ENCODE data around the gene CATSPERB. TPM values are rescaled to one million over a fixed set of nuclear protein-coding genes. Genes with fewer than 3 reads are reported as not detected.

The CATSPERB gene
- total and polyA plus RNA-seq, 10 of the 15 experiments (the other 5 are each of a cell fraction or from before 2014, with no cell fraction given): not detected

DNA sequence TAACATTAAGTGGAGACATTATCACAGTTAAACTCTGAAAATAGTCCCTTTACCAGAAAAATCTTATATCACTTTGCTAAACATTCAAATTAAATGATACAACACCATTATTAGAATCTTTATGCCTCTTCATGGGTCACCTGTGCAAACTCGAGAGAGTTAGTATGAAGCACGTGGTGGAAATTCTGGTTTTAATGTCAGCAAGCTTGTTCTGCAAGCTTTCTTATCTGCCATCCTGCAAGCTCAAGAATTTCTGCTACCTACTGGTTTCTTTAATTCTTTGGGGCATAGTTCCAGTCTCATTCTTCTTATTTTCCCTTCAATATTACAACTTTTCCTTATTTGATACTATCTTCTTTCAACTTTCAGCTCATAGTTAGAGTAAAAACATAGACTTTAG, 868 bp downstream of the CATSPERB start (continued):
- TF ChIP-seq, protein P1, sequence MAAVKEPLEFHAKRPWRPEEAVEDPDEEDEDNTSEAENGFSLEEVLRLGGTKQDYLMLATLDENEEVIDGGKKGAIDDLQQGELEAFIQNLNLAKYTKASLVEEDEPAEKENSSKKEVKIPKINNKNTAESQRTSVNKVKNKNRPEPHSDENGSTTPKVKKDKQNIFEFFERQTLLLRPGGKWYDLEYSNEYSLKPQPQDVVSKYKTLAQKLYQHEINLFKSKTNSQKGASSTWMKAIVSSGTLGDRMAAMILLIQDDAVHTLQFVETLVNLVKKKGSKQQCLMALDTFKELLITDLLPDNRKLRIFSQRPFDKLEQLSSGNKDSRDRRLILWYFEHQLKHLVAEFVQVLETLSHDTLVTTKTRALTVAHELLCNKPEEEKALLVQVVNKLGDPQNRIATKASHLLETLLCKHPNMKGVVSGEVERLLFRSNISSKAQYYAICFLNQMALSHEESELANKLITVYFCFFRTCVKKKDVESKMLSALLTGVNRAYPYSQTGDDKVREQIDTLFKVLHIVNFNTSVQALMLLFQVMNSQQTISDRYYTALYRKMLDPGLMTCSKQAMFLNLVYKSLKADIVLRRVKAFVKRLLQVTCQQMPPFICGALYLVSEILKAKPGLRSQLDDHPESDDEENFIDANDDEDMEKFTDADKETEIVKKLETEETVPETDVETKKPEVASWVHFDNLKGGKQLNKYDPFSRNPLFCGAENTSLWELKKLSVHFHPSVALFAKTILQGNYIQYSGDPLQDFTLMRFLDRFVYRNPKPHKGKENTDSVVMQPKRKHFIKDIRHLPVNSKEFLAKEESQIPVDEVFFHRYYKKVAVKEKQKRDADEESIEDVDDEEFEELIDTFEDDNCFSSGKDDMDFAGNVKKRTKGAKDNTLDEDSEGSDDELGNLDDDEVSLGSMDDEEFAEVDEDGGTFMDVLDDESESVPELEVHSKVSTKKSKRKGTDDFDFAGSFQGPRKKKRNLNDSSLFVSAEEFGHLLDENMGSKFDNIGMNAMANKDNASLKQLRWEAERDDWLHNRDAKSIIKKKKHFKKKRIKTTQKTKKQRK (IDR thresholded peaks at IDR 0.05; ENCODE audit: low read depth, low read length): no peak
- TF ChIP-seq, protein P2, sequence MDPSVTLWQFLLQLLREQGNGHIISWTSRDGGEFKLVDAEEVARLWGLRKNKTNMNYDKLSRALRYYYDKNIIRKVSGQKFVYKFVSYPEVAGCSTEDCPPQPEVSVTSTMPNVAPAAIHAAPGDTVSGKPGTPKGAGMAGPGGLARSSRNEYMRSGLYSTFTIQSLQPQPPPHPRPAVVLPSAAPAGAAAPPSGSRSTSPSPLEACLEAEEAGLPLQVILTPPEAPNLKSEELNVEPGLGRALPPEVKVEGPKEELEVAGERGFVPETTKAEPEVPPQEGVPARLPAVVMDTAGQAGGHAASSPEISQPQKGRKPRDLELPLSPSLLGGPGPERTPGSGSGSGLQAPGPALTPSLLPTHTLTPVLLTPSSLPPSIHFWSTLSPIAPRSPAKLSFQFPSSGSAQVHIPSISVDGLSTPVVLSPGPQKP (IDR thresholded peaks at IDR 0.05; ENCODE audit: low read depth, low read length): no peak
- no peak for TF ChIP-seq RBBP5 (conservative IDR thresholded peaks at IDR 0.05)
- no peak for TF ChIP-seq RCOR1 (conservative IDR thresholded peaks at IDR 0.05; ENCODE audit: low read depth, low read length)

DNA sequence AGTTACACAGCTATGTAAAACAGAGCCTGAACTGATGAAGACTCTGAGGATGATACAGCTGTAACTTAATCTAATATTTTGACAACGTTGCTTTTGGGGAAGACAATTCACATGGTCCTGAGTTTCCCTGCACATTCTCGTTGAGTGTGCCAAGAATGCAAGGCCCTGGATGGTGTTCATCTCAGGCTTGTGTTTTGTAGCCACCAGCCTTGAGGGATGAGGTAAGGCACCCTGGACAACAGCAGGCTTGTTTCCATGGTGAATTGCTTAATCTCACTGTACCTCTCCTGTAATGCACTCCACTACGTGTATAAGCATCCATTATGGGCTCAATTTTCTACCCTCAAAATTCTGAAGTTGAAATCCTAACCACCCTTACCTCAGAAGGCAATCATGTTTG, 2.1 kb downstream of the CATSPERB start:
- ATAC-seq (no peak), FAIRE-seq (no peak), DNase-seq (ENCODE audit: low read depth, low spot score) (no peak)
- SMC1A ChIA-PET (ENCODE audit: uncharacterized antibody, unreplicated experiment): no interaction called here
- Histone ChIP-seq H3K36me3 (ENCODE audit: control insufficient read depth in 2 of 2, insufficient read depth in 2 of 2, low read length in 1 of 2) (no peaks in the 10 kb centered on the region), H3K4me3 (no peak overlapping the region), H3K9ac (ENCODE audit: control insufficient read depth, insufficient read depth, low read length) (no peak overlapping the region), H4K20me1 (ENCODE audit: control insufficient read depth, insufficient read depth) (no peaks in the 10 kb centered on the region), H3K4me2 (ENCODE audit: control insufficient read depth, insufficient read depth) (no peak overlapping the region), H2AFZ (ENCODE audit: control insufficient read depth, low read depth, low read length) (no peak overlapping the region), H3K4me1 (ENCODE audit: control insufficient read depth, insufficient read depth, low read length) (no peaks in the 10 kb centered on the region), H3K9me3 (replicated peaks; ENCODE audit: control insufficient read depth, insufficient read depth, low read length) (no peaks in the 10 kb centered on the region), H3K27me3 (replicated peaks in 1 of 2; ENCODE audit: control insufficient read depth in 2 of 2, insufficient read depth in 2 of 2, low read length in 1 of 2) (peaks cover 0 to 2% of the 10 kb centered on the region in 2 experiments; a peak in 3 of 4 replicates), H3K79me2 (ENCODE audit: control insufficient read depth, insufficient read depth, low read length) (no peaks in the 10 kb centered on the region), H3K27ac (ENCODE audit: control insufficient read depth, insufficient read depth) (no peak overlapping the region)
- intact Hi-C loops (cut with micrococcal nuclease; ENCODE audit: unreplicated experiment): no loop called here
- 14% methylated on average over 3 of the region's 3 CpGs for WGBS (ENCODE audit: insufficient coverage, insufficient replicate concordance, low lambda C conversion rate, missing lambda C conversion rate)
- POLR2A ChIA-PET: no interaction called here
- CTCF ChIA-PET: no interaction called here
- in situ Hi-C loops (cut with MboI): no loop called here
- BruUV-seq (replicated peaks): no TSS peak
- TF ChIP-seq ZBED1 (IDR thresholded peaks at IDR 0.05; ENCODE audit: borderline replicate concordance) (no peak), SMAD5 (IDR thresholded peaks at IDR 0.05; ENCODE audit: low read depth) (no peak), TCF7 (IDR thresholded peaks at IDR 0.05; ENCODE audit: borderline replicate concordance) (no peak), NFXL1 (IDR thresholded peaks at IDR 0.05; ENCODE audit: borderline replicate concordance) (no peak), MXI1 (IDR thresholded peaks at IDR 0.05; ENCODE audit: low read depth, low read length) (no peak)
- RAD21 ChIA-PET (ENCODE audit: unreplicated experiment): no interaction called here

Data from GM12878 (cell line).